ENCODE measurements around the gene RAPGEF4. TPM values are rescaled to one million over a fixed set of nuclear protein-coding genes. Genes with fewer than 3 reads are reported as not detected.
"Not testable (repeated sequence)": the region's sequence is repeated elsewhere in the genome, so short reads cannot be mapped to it uniquely, and the experiment has no call there.

Gene RAPGEF4
- total RNA-seq, 1 donor from 2014 or later = 14.2 TPM

DNA sequence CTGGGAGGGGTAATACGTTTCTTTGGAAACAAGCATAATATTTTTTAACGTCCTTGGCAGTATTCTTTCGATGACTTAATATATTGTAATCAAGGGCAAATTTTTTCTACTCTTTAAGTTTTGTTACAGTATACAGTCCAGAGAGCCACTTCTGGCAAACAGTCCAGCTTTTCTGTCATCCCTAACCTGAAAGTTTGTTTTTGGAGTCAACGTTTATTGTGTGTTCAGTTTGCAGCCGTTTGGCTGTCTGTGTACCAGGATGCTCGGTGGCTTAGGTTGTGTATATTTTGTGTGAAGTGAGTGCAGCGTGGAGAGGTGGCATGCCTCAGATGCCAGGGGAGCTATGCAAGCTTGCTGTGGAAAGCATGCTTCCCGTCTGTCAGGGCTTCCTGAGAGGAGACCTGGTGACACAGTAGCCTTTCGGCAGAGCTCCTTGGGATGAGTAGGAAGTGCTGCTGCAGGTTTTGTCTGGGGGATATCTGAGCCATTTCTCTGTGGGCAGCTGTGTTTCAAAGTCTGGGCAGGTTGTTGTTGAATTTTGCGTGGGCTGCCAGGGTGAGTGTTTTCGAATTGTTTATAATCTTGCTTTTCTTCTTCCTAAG, 354.7 kb downstream of the RAPGEF4 start:
- DNase-seq (ENCODE audit: low read depth in 2 of 2) = peak in 1 of 2 donors; percentile 24

DNA sequence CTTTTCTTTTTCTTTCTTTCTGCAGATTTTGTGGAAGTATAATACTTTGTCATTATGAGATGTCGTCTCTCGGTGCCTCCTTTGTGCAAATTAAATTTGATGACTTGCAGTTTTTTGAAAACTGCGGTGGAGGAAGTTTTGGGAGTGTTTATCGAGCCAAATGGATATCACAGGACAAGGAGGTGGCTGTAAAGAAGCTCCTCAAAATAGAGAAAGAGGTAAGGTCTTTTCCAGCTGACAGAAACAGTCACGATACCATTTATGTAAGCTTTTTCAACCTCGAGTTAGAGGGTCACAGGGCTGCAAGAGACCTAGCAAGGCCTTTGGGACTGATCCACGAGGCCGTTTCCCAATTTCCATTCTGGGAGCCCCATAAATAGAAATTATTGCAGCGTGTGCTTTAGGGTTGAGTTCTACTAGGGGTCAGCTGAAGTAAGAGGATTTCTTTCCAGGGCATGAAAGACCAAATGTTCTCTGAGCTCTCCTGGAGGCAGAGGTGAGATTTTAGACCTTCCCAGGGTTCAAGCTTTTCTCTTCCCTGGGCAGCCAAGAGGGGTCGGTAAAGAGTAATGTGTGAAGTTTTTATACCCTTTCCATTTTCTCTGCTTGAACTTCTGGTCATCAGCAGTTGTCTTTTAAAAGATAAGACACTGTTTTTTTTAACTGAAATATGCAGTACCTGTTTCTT, 355.5 kb downstream of the RAPGEF4 start:
- DNase-seq (ENCODE audit: low read depth in 2 of 2) = no peak

GRCh38 chr2:173091910-173092309, 356.3 kb downstream of the RAPGEF4 start:
- DNase-seq (ENCODE audit: low read depth in 2 of 2) = no peak

GRCh38 chr2:173092844-173093402, 357.3 kb downstream of the RAPGEF4 start:
- DNase-seq (ENCODE audit: low read depth in 2 of 2) = no peak

DNA sequence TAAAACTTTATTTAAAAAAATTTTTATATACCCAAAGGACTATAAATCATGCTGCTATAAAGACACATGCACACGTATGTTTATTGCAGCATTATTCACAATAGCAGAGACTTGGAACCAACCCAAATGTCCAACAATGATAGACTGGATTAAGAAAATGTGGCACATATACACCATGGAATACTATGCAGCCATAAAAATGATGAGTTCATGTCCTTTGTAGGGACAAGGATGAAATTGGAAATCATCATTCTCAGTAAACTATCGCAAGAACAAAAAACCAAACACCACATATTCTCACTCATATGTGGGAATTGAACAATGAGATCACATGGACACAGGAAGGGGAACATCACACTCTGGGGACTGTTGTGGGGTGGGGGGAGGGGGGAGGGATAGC, 358.0 kb downstream of the RAPGEF4 start:
- not testable (repeated sequence) for DNase-seq (ENCODE audit: low read depth in 2 of 2)

DNA sequence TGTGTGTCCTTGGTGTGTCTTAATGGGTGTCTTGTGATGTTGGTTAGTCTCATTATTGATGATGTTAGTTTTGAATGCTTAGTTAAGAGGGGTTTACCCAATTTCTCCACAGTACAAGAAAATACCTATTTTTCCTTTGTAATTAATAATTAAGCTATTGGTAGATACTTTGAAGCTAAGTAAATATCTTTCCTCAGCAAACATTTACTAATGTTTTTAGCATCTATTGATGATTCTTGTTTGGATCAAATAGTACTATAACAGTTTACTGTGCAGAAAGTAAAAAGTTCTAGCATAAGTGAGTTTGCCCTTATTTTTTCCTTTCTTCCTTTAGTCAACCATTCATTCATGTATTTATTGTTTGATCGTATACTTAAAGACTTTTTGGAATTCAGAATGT, 359.1 kb downstream of the RAPGEF4 start:
- DNase-seq (ENCODE audit: low read depth in 2 of 2) = no peak

GRCh38 chr2:173095356-173095755, 359.7 kb downstream of the RAPGEF4 start:
- DNase-seq (ENCODE audit: low read depth in 2 of 2) = no peak

DNA sequence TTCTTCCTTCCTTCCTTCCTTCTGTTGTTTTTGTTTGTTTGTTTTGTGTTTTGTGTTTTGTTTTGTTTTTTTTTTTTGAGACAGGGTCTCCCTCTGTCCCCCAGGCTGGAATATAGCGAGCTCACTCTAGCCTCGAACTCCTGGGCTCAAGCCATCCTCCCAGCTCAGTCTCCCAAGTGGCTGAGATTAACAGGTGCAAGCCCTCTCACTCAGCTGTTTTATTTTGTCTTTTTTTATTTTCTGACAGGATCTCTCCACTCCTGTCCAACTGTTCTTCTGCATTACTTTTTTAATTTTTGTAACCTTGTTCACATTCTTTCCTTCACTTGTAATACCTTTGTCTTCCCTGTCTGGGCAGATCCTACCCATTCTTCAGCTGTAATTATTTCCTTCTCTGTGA, 363.6 kb downstream of the RAPGEF4 start:
- DNase-seq (ENCODE audit: low read depth in 2 of 2) = no peak

DNA sequence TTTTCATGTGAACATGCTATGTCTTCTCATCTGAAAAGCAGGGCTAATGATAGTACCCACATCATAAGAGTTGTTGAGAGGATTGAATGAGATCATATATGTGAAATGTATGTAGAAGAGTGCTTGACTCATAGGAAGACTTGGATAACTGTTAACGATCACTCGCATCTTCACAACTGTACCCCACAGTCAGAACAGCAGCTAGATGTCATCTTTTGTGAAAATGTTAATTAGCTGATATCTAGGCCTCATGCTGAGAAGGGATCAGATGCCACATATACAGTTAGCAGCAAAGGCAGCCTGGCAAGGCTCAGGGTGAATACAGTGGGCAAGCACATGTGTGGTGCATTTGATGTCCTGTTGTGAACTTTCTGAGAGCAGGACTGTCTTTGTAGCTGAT, 364.2 kb downstream of the RAPGEF4 start:
- DNase-seq (ENCODE audit: low read depth in 2 of 2) = no peak

DNA sequence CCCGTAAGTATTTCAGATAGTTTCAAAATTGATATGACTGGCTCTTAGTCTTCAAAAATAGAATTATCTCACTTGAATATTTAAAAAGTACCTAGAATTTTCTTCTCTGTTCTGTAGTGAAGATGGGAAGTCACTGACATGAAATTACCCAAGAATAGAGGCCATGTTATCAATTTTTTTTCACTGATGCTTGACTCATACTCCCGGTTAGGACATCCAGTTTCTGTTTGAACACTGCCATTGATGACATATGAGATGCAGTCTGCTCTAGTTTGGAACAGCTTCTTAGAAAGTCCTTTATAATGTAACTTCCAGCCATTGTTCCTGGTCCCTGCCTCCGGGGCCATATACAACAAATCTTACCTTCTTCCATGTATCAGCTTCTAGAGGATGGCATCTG, 366.0 kb downstream of the RAPGEF4 start:
- DNase-seq (ENCODE audit: low read depth in 2 of 2) = no peak

Other genes with a start within 250 kb of the RAPGEF4 start
- 4.7 and 7.2 TPM in 2 replicates for gene PDK1, start 179.8 kb upstream of the RAPGEF4 start, total RNA-seq